ENCODE results near the gene SUSD4.

SUSD4 gene

DNA sequence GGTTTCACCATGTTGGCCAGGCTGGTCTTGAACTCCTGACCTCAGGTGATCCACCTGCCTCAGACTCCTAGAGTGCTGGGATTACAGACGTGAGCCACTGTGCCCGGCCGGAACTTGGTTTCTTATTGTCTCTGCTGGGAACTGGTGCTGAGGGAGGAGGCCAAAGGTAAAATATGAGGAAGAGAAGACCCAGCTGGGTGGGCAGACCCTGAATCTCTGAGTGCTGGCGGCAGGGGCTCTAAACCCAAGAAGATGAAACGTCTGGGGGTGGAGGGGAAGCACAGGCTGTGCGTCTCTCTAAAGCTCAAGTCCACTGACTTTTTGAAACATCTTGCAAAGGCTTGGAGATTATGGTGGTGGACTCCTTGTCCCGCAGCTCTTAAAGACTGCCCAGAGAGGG is 138.9 kb downstream of the SUSD4 start:
- no peak overlapping the region for H3K4me3 ChIP-seq (ENCODE audit: low read length)
- no peak for TF ChIP-seq ZNF274 (IDR thresholded peaks at IDR 0.05; ENCODE audit: low read depth, low read length)

DNA sequence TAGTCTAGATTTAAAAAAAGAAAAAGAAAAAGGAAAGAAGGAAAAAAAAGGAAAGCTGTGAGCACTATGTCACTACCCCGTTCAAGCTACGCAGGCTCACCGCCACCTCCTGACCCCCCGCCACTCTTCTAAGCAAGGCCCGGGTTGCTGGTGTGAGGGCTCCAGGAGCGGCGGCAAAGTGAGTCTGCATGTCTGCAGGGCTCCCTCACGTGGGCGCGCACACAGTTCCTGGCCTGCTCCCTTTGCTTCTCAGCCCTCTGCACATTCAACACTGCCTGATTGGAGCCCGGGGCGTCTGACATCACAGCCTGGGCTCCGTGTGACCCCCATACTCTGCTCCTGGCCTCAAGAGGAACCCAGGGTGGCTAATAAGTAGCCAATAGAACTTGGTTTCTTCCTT is 139.5 kb downstream of the SUSD4 start:
- TF ChIP-seq ZNF274 (IDR thresholded peaks at IDR 0.05; ENCODE audit: low read depth, low read length) = no peak
- no peak overlapping the region for H3K4me3 ChIP-seq (ENCODE audit: low read length)

DNA sequence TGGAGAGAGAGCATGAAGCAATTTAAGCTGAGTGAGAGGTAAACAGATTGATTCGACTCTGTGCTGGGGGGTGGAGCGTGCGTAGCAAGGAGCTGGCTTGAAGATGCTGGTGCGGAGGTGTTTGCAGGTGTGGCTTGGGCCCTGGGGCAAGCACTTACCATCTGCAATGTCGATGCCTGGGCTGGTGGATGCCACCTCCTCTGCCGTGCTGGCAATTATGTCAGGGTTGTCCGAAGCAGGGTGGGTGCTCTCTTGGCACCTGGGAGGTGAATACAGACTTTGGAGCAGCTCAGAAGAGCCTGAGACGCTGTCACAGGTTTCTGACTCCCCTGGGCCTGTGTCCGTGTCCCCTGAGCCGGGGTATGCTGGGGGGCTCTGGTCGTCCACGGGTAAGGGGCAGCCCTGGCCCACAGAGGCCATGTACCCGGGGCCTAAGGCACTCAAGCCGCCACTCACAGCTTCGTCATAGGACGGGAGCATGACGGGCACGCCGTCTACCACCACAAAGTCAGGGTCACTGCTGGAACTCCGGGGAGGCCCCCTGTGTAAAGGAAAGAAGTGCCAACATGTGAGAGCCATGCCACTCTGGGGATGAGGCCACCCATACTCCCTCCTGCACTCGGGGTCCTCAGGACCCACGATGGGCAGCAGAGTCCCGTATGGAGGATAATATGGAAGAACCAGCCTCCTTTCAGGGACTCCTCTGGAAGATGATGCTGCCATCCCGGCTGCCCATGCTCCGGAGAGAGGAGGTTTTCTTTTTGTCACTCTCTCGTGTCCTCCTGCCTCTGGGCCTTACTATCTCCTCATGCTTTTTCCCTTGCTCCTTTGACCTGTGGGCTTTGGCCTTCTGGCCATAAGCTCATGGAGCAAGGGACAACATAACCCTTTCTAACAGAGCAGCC is 140.6 kb downstream of the SUSD4 start:
- no peak for TF ChIP-seq ZNF274 (IDR thresholded peaks at IDR 0.05; ENCODE audit: low read depth, low read length)
- H3K4me3 ChIP-seq (ENCODE audit: low read length) = no peak overlapping the region

DNA sequence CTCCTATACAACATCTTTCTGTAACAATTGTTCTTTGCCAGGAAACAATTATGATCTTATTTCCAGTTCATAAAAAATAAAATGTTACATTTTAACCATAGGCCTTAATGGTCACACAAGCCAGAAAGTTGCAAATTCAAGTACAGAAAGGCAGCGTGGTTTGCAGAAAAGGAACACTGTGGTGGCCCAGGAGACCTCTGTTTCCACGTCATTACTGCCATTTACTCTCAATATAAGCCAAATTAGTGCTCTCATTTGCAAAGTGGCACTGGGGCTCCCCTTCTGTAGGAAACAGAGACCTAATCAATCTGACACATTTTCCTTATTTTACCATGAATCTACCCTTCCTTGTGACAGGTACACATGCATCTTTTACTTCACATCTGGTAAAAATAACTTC is 141.6 kb downstream of the SUSD4 start:
- TF ChIP-seq ZNF274 (IDR thresholded peaks at IDR 0.05; ENCODE audit: low read depth, low read length) = no peak
- no peak overlapping the region for H3K4me3 ChIP-seq (ENCODE audit: low read length)

DNA sequence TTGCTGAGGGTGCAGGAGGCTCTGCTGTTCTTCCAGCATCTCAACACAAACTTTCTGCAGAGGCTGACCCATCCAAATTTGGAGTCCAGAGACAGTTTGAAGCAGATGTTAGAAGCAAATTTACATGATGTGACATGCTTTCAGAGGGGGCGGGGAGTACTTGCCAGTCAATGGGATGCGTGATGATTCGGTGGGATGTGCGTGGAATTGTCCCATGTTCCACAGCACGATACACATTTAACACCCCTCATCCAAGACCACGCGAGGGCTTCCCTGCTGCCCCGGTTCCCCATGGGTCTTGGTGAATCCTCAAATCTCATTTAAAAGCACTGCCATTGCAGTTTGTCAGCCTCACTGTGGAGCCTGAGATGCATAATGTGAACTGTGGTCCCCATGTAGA is 142.3 kb downstream of the SUSD4 start:
- TF ChIP-seq ZNF274 (IDR thresholded peaks at IDR 0.05; ENCODE audit: low read depth, low read length) = no peak
- no peak overlapping the region for H3K4me3 ChIP-seq (ENCODE audit: low read length)

DNA sequence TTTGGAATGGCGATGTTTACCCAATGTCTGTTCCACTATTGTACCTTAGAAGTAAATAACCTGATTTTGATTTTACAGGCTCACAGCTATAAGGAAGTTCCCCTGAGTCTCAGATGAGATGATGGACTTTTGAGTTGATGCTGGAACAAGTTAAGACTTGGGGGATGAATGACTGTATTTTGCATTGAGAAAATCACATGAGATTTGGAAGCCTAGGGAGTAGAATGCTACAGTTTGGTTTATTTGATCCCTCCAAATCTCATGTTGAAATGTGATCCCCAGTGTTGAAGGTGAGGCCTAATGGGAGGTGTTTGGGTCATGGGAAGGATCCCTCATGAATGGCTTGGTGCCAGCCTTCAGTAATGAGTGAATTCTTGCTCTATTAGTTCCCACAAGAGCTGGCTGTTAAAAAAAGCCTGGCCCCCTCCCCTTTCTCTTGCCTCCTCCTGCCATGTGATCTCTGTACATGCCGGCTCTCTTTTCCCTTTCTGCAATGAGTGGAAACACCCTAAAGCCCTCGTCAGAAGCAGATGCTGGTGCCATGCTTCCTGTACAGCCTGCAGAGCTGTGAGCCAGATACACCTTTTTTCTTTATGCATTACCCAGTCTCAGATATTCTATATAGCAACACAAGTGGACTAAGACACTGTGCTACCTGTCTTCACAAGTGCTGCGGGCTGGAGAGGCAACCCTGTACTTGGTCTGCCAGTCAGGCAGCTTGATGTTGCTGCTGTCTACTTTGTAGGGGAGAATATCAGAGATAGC is 143.9 kb downstream of the SUSD4 start:
- no peak for TF ChIP-seq ZNF274 (IDR thresholded peaks at IDR 0.05; ENCODE audit: low read depth, low read length)
- H3K4me3 ChIP-seq (ENCODE audit: low read length) = no peak overlapping the region

DNA sequence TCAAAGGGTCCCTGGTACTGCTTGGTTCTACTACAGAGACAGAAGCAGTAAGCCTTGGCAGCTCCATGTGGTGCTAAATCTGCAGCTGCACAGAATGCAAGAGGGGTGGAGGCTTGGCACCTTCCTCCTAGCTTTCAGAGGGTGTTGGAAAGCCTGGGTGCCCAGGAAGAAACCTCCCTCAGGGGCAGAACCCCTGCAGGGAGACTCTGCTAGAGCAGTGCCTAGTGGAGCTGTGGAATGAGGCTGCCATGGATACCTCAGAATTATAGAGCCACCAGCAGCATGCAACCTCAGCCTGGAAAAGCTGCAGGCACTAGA is 144.7 kb downstream of the SUSD4 start:
- TF ChIP-seq ZNF274 (IDR thresholded peaks at IDR 0.05; ENCODE audit: low read depth, low read length) = no peak
- H3K4me3 ChIP-seq (ENCODE audit: low read length) = no peak overlapping the region

DNA sequence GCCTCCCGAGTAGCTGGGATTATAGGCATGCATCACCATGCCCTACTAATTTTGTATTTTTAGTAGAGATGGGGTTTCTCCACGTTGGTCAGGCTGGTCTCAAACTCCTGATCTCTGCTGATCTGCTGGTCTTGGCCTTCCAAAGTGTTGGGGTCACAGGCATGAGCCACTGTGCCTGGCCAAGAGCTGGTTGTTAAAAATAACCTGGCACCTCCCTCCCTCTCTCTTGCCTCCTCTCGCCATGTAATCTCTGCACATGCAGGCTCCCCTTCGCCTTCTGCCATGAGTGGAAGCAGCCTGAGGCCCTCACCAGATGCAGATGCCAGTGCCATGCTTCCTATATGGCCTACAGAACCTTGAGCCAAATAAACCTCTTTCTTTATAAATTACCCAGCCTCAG is 146.2 kb downstream of the SUSD4 start:
- no peak overlapping the region for H3K4me3 ChIP-seq (ENCODE audit: low read length)
- TF ChIP-seq ZNF274 (IDR thresholded peaks at IDR 0.05; ENCODE audit: low read depth, low read length) = no peak

DNA sequence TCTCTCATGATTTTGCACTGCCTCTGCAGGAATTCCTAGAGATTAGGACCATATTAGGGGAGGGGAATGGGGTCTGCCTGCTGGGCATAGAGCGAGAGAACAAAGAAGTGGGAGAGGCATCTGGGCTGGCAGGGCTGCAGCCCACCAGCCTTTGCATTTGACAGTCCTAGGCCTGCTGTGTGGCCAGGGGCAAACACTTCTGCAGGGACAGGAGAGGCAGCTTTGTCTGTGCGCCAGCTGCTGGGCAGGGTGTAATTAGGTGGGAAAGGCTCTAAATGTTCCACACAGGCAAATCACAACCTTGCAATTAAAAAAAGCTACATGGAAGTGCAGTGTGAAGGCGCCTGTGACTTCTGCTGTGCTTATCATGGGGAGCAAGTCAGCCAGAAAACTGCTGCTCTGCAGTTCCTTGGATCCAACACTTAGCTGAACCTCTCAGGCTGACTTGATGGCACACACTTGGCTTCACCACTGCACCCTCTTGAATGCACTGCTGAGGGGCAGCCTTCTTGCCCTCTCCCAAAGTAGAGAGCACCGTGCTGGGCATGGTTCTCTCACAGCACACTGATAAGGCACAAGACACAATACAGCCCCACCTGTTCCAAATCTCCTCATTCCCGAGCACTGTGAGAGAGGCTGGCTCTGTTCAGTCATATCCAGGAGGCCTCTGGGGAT is 147.3 kb downstream of the SUSD4 start:
- no peak for TF ChIP-seq ZNF274 (IDR thresholded peaks at IDR 0.05; ENCODE audit: low read depth, low read length)
- no peak overlapping the region for H3K4me3 ChIP-seq (ENCODE audit: low read length)

DNA sequence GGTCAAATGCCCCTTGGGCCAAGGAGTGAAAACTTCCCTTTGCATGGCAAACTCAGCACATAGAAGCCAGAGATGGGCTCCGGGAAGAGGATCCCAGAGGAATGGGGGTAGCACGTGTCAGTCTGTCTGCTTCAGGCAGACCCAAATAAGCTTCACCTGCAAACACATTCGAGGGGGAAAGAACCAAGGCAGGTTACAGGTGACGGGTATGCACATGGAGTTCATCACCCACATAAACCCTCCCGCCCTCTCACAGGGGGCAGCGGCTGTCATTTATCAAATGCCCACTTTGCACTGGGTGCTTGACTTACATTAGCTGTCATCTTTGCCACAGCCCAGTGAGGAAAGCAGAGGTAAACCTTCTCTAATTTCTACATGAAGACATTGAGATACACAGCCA is 147.9 kb downstream of the SUSD4 start:
- H3K4me3 ChIP-seq (ENCODE audit: low read length) = no peak overlapping the region
- no peak for TF ChIP-seq ZNF274 (IDR thresholded peaks at IDR 0.05; ENCODE audit: low read depth, low read length)

DNA sequence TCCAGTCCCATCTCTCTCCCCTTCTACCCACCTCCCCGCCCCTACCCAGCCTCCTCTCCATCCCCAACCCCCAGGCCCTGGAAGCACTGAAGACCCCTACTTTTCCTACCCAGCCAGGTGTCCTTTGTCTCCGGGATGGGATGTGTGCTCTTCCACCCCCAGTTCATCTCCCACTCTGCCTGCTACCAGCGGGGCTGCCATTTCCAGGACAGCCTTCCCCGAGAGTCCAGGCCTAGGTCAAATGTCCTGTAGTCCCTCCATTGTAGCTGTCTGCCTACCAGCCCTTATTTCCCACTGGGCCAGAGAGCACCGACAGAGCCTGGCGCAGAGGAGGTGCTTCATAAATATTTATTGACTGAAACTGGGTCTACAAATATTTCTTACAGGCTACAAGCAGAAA is 148.9 kb downstream of the SUSD4 start:
- H3K4me3 ChIP-seq (ENCODE audit: low read length) = no peak overlapping the region
- TF ChIP-seq ZNF274 (IDR thresholded peaks at IDR 0.05; ENCODE audit: low read depth, low read length) = no peak

DNA sequence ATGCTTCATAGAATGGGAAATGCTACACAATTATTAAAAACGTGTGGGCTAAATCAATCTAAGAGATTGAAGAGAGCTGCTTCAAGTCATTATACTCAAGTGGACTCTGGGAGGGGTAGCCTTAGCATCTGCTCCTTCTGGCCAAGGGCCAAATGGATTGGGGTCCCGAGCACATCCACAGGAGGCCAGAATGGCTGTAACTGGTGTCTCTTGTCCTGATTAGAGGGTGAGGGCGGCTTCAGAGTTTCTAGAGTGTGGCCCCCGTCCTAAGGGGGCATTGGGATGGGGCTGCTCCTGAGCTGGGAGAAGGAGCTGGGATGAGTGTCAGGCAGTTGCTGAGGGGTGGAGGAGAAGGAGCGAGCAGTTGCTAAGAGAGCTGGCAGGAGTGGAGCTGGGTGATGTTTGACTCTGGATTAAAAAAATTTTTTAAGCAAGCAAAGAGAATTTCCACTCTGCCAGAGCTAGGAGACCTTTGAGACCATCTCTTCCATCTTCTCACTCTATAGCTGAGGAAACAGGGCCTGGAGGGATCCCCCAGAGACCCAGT is 149.6 kb downstream of the SUSD4 start:
- no peak for TF ChIP-seq ZNF274 (IDR thresholded peaks at IDR 0.05; ENCODE audit: low read depth, low read length)
- no peak overlapping the region for H3K4me3 ChIP-seq (ENCODE audit: low read length)

DNA sequence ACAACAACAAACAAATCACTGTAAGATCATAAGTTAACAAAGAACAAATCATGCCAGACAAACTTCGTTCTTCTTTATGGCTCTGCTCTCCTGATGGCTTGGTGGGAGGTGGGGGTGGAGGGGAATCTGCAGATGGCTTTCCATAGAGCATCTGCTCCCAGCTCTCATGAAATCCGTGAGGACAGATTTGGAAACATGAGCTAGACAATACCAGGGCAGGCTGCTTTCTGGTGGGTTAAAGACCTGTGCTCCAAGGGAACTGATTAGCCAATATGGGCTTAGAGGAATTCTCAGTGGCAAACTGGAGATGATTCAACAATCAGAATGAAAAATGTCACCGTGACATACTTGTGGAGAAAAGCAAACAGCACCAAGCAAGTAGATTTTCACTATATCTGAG is 151.5 kb downstream of the SUSD4 start:
- no peak for TF ChIP-seq ZNF274 (IDR thresholded peaks at IDR 0.05; ENCODE audit: low read depth, low read length)
- H3K4me3 ChIP-seq (ENCODE audit: low read length) = no peak overlapping the region

DNA sequence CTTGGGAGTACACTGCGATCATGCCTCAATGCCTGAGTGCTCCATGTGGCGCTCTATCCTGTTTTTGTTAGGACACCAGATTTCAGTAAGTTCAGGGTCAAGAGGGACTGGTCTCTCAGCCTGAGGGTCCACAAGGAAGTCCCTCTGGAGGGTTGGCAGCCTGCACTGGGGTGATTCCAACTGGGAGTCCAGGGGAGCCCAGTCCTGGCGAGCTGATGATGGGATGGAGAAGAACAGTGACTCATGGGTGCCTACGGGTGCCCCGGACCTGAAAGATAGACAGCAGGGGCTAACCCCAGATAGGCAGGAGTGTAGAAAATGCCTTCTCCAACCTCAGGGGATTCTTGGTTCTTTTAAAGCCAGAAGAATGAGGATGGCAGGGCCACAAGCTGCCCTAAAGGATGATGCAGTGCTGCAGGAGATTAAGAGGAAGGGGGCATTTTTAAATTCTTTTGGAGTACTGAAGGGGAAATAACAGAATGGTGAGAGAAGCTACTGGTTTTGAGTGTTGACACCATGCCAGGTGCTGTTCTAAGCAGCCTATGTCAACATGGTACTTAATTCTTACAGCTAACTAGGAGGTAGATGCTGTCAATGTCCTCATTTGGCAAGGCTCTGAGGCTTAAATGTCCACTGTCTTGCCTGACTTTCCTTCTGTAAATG is 152.5 kb downstream of the SUSD4 start:
- TF ChIP-seq ZNF274 (IDR thresholded peaks at IDR 0.05; ENCODE audit: low read depth, low read length) = no peak
- no peak overlapping the region for H3K4me3 ChIP-seq (ENCODE audit: low read length)

Data from GM08714 (cell line).